OCI-LY1 (cell line): ENCODE data around the gene GNRH2.

ENCODE experiments used
- CTCF ChIP-seq: fragments of 200-600 bp; sonication (generic), shearing (Covaris generic); IDR thresholded peaks from 2 replicates; pipeline ENCODE4 v1.5.1; 2017; ENCODE audit warnings: mild to moderate bottlenecking, antibody characterized with exemption, low read length, moderate library complexity, mixed read lengths
- EZH2 ChIP-seq: fragments of 200-600 bp; sonication (generic), shearing (Covaris generic); IDR thresholded peaks from 2 replicates; pipeline ENCODE4 v1.8.0; 2017; ENCODE audit warnings: borderline replicate concordance, mixed run types, mild to moderate bottlenecking, antibody characterized with exemption, low read length, moderate library complexity, mixed read lengths

GRCh38 chr20:3084986-3085360 is 41.6 kb downstream of the GNRH2 start:
- TF ChIP-seq EZH2 = no peak
- no peak for TF ChIP-seq CTCF
